GM15510 (cell line): ENCODE data around the gene DIO3.

Experiments used
- POLR2A ChIP-seq: IDR thresholded peaks from 3 replicates; pipeline ENCODE4 v1.6.1; 2011; ENCODE audit warnings: borderline replicate concordance; ENCODE audit not compliant: insufficient read length; ENCODE audit errors: extremely low read depth

DIO3 gene

GRCh38 chr14:101604935-101605780 lies 43.9 kb downstream of the DIO3 start:
- no peak for TF ChIP-seq POLR2A

- TF ChIP-seq POLR2A: no peak
Observed at GRCh38 chr14:101605836-101606235, 44.5 kb downstream of the DIO3 start.
